Stimulated activated CD4-positive, alpha-beta T cell treated with anti-CD3 and anti-CD28 coated beads, Interleukin-15, amount 100 ng/mL, for 1 hour (primary cell): ENCODE results near the gene SPRING1.
"Not testable (repeated sequence)": the region's sequence is repeated elsewhere in the genome, so short reads cannot be mapped to it uniquely, and the experiment has no call there.

Source experiments
- DNase-seq, 2 donors: peaks; one replicate each; pipeline ENCODE4 v3.0.0-alpha.2; 2020; ENCODE audit warnings: low read depth in 1 of 2, low spot score in 1 of 2

SPRING1 gene

GRCh38 chr12:116742787-116743186 is 4.9 kb upstream of the SPRING1 start:
- DNase-seq = not testable (repeated sequence)

GRCh38 chr12:116739381-116739887 is 1.6 kb upstream of the SPRING1 start:
- DNase-seq = no peak

GRCh38 chr12:116736962-116737773 is 701 bp downstream of the SPRING1 start:
- DNase-seq = no peak

- DNase-seq = no peak
Observed at GRCh38 chr12:116735951-116736599, 1.8 kb downstream of the SPRING1 start.

GRCh38 chr12:116735084-116735483 is 2.8 kb downstream of the SPRING1 start:
- no peak for DNase-seq

- no peak for DNase-seq
Observed at GRCh38 chr12:116734156-116734768, 3.6 kb downstream of the SPRING1 start.

- DNase-seq = no peak
Observed at GRCh38 chr12:116731801-116732200, 6.1 kb downstream of the SPRING1 start.

GRCh38 chr12:116727891-116728290 is 10.0 kb downstream of the SPRING1 start:
- DNase-seq = no peak

- DNase-seq = no peak
Observed at GRCh38 chr12:116727261-116727660, 10.6 kb downstream of the SPRING1 start.

- DNase-seq = no peak
Observed at GRCh38 chr12:116726694-116727093, 11.2 kb downstream of the SPRING1 start.

- no peak for DNase-seq
Observed at GRCh38 chr12:116722245-116722644, 15.6 kb downstream of the SPRING1 start.

GRCh38 chr12:116719731-116720528 is 17.9 kb downstream of the SPRING1 start:
- no peak for DNase-seq

GRCh38 chr12:116718655-116719454 is 19.0 kb downstream of the SPRING1 start:
- DNase-seq = no peak

- DNase-seq = no peak
Observed at GRCh38 chr12:116717466-116718437, 20.1 kb downstream of the SPRING1 start.

GRCh38 chr12:116714175-116714574 is 23.7 kb downstream of the SPRING1 start:
- DNase-seq = no peak

GRCh38 chr12:116713527-116713926 is 24.3 kb downstream of the SPRING1 start:
- no peak for DNase-seq

GRCh38 chr12:116712458-116713303 is 25.2 kb downstream of the SPRING1 start:
- no peak for DNase-seq
